IMR-90 (cell line): ENCODE measurements around the gene TNK1.

Source experiments
- CTCF ChIP-seq: conservative IDR thresholded peaks from 2 replicates; pipeline ENCODE4 v1.5.1; 2012; ENCODE audit warnings: mild to moderate bottlenecking, low read depth, low read length, improper control_type of control experiment
- POLR2A ChIP-seq: IDR thresholded peaks from 2 replicates; pipeline ENCODE4 v1.6.1; 2012; ENCODE audit warnings: mild to moderate bottlenecking, low read depth, low read length

- no peak for TF ChIP-seq POLR2A
- no peak; the same call in 1 of the 2 replicates for TF ChIP-seq CTCF
Observed at GRCh38 chr17:7352503-7352889, 28.4 kb upstream of the TNK1 start.
